NCI-H510A (cell line): ENCODE data around the gene SF3A2.
"Not testable (repeated sequence)": the region's sequence is repeated elsewhere in the genome, so short reads cannot be mapped to it uniquely, and the experiment has no call there.

Experiments used
- DNase-seq: peaks from one replicate; lab custom pipeline; 2025; lab: John Stamatoyannopoulos, UW

Gene SF3A2, protein sequence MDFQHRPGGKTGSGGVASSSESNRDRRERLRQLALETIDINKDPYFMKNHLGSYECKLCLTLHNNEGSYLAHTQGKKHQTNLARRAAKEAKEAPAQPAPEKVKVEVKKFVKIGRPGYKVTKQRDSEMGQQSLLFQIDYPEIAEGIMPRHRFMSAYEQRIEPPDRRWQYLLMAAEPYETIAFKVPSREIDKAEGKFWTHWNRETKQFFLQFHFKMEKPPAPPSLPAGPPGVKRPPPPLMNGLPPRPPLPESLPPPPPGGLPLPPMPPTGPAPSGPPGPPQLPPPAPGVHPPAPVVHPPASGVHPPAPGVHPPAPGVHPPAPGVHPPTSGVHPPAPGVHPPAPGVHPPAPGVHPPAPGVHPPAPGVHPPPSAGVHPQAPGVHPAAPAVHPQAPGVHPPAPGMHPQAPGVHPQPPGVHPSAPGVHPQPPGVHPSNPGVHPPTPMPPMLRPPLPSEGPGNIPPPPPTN

DNA sequence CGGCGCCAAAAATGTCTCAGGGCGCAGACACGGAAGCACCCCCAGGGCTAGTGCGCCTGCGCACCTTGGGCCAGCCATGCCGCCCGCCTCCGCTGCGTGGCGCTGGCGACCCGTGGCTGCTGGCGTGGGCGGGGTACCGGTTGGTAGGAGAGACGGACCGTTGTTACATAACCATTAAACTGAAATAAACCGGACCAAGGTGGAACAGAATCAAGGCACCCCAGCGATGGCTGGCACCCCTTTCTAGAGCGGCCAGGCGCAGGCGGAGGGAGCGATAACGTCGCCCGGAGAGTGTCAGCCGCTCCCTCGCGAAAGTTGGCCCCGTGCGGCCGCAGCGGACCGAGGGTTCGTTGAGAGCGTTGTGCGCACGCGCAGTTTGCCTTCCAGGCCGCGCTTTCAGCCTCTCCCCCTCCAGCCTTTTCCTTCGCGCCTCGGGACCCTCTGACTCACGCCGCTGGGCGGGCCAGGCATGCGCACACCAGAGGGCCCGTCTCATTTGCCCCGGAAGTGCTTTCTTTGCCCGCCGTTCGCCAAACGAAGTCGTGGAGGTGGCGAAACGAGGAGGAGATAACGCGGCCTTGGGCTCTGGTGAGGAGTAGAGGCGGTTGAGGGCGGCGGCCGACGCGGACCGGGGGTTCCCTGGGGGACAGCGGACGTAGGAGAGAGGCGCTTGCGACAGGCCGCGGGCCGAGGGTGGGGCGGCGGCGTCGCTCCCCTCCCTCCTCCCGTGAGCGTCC lies at the start of gene SF3A2, which contains the start of gene PLEKHJ1:
Gene SF3A2, plus strand, starts transcription at position 511 of the 737 bp plus-strand sequence. CDS start 6,595 bp downstream, outside the sequence.
Gene PLEKHJ1, minus strand, starts transcription at position 16 of the 737 bp plus-strand sequence. CDS start 81 bp downstream, outside the sequence.
- DNase-seq: peak; percentile 84

DNA sequence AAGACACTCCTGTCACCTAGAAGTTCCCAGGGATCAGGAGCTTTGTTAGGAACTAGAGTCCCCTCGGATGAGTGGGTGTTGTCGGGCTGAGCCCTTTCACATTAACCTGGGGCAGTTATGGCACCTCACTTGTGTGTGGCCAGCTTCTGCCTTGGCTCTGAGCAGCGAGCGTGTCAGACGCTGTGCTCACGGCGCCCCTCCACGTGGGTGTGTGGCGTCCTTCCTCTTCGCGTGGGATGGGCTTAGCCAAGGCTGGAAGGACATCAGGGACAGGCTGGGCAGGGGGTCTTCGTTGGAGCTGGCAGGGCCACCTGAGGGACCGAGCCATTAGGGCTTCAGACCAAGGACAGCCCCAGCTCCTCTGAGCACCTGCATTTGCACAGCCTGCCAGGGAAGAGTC lies 49.5 kb upstream of the SF3A2 start:
- DNase-seq: no peak

DNA sequence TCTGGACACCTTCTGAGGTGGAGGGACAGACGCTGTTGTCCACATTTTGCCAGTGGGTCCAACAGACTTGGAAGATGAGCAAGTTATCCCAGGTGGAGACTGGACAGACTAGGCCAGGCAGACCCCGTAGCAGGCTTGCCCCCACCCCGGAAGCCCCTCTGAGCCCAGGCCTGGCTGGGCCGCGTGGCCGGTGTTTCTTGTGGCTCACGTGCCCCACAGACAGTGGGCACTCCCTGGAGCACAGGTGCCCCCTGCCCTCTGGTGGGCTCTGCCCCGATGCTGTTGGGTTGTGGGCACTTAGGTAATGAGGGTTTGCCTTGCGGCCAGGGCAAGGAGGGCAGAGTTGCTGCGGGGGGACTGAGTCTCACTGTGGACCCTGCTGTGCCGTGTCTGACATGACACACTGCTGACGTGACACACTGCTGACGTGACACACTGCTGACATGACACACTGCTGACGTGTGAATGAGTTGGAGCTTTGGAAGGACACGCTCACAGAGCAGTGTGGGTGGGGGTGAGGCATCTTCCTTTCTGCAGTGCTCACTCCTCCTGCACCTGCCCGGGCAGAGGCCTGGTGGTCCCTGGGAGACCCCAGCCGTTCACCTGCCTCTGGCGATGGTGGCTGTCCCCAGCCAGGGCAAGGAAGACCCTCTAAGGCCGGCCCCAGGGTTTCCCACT lies 47.8 kb upstream of the SF3A2 start:
- DNase-seq: no peak

DNA sequence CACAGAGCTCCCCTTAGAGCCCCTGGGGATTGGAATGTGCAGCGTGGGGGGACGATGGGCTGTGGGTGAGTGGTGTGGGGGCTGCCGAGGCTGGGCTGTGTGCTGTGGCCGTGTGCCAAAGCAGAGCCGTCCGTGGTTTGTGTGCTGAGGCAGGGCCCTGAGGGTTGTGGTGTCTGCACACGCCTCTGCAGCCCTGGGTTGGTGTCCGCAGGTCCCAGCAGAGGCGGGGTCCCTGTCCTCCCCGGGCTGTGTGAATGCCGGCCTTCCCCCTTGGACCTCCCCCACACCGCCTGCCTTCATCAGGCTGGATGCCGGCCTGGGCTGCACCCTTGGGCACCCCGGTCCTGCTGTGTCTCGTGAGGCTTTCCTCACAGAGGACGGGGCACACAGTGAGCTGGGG lies 46.7 kb upstream of the SF3A2 start:
- DNase-seq: no peak

DNA sequence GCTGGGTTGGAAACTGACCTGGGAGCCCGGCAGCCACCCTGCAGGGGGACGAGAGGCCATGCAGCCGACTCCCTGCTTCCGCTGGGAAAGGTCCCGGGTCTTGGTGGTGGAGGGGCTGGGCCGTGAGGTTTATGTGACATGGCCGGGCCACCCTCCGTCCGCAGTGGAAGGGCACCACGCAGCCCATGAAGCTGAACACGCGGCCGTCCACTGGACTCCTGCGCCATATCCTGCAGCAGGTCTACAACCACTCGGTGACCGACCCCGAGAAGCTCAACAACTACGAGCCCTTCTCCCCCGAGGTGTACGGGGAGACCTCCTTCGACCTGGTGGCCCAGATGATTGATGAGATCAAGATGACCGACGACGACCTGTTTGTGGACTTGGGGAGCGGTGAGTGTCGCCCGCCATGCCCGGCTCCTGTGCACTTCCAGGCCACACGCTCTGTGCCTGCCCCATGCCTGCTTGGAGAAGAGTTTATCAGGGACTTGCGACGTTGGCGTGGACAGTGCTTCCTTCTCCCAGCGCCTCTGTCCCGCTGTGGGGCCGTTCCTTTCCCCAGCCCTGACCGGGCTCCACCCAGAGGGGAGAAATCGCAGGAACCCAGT lies 45.7 kb upstream of the SF3A2 start:
- DNase-seq: no peak

DNA sequence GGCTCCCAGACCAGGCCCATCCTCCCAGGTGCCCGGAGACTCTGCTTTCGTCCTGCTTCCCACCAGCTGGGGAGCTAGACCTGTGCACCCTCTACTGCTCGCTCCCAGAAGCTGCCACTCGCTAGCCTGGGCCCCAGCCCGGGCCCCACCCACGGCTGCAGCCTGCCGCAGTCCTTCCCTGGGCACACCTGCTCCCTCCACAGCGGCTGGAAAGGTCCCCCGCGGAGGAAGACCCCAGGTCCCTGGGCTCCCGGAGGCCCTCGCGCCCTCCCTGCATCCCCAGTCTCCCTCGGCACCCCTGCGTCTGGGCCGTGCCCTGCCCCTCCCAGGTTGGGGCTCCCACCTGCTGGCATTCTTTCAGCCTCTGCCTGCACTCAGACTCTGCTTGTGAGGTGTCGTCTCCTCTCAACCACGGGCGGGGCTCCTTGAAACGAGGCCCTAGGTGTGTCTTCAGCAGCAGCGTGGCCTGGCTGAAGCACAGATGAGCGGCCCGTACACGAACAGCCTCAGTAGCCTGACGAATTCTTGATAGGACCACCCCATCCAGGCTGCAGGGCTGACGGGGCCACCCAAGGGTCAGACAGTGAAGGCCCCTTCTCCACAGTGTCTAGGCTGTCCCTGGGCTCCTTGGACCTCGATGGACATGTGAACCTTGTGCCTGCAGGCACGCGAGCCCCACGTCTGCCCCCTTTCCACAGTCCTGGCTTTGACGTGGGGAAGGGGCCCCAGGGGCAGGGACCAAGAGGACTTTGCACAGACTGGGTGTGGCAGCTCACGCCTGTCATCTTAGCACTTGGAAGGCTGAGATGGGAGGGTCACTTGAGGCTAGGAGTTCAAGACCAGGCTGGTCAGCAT lies 44.9 kb upstream of the SF3A2 start:
- no peak for DNase-seq

DNA sequence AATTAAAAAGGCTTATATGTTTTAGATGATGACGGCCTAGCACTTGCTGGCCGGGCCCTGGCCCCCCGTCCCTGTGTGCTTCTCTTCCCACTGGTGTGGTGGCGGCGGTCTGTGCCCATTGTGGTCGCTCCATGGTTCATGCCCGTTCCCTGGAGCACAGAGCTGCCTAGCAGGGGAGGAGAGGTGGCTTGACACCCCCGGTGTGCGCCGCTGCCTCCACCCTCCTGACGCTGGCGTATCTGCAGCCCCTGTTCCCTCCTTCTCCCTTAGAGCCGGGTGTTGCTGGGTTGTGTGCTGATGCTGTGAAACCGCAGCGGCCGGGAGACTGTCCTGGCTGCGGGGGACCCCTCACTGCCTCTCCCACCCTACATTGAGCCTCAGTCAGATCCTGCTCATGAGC lies 43.8 kb upstream of the SF3A2 start:
- DNase-seq: no peak

DNA sequence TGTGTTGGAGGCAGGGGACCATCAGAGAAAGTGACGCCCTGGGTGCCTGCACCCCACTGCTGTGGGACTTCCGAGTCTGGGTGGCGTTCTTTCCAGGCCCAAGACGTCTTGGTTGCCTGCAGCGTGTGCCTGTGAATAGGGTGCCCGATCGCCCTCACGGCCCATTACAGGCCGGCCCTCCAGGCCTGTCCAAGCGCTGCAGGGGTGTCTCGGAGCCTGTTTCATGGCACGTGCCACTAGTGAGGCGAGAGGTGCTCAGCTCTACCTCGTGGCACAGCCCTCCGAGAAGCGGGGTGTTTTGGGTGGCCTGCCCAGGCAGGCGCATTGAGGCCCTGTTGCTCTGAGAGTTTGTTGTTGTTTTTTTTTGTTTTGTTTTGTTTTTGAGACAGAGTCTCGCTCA lies 42.8 kb upstream of the SF3A2 start:
- DNase-seq: no peak

DNA sequence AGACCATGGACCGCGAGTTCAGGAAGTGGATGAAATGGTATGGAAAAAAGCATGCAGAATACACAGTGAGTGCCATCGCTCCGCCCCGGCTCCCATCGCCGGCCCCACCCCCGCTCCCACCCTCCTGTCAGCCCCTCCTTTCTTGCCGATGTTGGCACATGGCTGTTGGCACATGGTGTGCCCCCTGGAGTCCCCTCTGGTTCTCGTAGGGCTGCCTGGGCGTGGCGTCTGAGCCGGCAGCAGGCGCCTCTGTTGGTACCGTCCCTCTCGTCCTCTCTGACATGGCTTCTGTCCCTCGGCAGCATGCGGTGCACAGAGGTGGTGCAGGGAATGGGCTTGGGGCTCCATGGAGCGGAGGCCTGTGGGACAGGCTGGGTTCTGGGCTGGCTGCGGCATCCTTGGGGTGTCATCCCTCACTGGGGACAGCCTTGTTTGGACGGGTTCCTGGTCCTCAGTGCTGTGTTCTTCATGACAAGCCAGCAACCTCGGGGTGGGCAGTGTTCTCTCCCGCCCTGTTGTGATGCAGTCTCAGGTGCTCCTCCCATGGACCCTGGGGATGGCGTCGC lies 42.0 kb upstream of the SF3A2 start:
- DNase-seq: no peak

DNA sequence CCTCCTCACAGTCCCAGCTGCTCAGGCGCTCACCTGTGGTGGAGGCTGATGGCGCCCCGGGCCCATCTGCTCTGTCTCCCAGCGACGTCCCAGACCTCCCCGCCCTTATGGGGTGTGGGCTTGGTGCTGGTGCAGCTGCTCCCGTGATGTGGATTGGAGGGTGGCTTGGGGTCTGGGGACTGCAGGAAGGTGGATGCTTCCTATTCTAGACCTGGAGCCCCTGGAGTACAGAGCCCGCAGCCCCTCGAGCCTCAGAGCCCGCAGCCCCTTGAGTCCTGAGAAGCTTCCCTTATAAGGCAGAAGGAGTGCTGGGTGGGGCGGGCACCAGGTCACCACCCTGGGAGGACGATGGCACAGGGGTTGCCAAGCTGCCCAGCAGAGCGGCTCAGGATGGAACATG lies 41.3 kb upstream of the SF3A2 start:
- DNase-seq: no peak

DNA sequence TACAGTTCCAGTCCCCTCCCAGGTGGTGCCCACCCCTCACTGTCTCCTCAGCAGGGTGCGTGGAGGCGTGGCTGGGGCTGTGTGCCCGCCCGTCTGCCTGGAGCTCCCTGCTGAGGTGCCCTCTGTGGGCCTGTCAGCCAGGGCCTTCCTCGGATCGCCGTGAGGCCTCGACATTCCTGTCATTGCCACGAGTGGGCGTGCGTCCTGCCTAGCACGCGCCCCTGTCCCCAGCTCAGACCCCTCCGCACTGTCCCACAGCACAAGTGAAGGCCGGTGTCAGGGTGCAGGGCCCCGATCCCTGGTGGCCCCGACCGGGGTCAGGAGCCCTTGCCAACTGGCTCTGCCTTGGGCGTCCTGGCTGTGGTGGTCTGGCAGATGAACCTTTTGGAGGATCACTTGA lies 40.7 kb upstream of the SF3A2 start:
- DNase-seq: no peak

DNA sequence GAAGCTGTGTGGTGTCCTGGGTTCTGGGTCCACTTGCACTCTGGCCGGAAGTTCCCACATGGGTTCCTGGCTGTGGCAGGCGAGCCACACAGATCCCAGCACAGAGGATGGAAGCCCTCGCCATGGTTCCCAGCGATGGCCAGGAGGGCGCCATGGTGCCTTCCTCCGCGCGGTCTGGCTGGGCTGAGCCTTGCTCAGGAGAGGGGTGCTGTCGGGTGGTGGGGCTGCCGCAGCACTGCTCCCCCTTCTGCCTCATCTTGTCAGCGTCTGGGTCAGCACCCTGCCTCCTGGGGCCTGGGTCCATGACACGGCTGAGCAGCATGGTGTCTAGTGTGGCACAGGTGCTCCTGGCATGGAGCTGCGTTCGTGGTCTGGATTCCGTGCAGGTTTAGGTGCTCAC lies 39.4 kb upstream of the SF3A2 start:
- DNase-seq: no peak

DNA sequence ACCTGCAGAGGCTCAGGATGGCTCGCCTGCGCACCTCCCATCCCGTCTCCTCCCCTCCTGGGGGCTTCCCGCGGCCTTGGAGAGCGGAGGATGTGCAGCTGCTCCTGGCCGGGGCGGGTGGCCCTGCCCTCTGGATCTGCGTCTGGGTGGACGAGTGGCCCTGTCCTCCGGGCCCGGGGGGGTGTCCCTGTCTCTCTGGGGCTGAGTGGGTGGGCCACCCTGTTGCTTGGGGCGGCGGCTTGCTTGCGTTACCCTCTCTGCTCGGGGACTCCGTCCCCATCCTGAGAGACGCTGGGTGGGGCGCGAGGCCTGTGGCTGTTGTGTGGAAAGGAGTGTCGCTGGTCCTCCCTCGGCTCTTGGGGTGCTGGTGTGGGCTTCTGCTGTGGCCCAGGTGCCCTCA lies 38.3 kb upstream of the SF3A2 start:
- no peak for DNase-seq

DNA sequence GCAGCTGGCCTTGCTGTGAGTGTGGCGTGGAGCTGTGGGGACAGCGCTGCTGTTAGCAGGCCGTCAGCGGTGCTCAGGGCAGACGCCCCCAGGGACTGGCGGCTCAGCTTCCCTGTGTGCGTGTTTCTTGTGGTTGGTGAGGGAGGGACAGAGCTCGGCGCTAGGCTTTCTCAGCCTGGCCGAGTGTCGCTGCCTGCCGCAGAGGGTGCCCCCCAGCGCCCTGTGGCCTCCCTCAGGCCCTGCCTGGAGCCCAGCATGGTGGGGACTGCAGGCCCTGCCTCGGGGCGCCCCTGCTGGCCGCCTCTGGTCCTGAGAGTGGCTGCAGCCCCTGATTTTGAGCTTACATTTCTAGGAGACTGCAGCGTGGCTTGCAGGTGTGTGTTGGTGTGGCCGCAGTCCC lies 37.4 kb upstream of the SF3A2 start:
- DNase-seq: no peak

DNA sequence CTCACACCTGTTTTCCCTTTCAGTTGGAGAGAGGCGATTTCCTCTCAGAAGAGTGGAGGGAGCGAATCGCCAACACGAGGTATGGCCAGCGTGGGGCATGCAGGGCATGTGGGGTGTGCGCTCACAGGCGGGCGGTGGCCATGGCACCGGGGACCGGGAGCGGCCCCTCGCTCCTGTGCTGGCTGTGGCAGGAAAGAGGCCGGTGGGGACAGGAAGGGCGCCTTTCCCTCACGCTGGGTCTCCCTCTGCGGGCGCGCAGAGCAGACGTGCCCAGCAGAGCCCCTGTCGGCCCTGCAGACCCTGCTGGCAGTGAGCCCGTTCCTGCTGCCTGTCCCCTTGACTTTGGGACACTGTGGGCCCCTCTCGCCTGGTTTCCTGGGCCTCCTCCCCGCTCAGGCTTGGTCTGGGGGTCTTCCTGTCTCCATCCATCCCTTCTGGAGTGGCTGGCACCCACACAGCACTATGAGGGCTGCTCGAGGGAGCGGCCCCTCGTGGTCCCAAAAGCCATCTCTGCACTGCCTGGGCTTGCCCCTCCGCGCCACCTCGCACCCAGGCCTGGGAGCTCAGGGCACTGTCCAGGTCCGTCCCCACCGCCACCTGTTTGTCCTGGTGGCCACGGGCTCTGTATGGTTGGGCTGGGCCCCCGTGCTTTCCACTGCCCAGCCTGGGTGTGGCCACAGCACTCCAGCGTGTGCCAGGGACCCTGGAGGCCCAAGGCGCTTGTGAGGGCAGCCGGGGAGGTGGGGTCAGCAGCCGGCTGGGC lies 36.6 kb upstream of the SF3A2 start:
- DNase-seq: no peak

DNA sequence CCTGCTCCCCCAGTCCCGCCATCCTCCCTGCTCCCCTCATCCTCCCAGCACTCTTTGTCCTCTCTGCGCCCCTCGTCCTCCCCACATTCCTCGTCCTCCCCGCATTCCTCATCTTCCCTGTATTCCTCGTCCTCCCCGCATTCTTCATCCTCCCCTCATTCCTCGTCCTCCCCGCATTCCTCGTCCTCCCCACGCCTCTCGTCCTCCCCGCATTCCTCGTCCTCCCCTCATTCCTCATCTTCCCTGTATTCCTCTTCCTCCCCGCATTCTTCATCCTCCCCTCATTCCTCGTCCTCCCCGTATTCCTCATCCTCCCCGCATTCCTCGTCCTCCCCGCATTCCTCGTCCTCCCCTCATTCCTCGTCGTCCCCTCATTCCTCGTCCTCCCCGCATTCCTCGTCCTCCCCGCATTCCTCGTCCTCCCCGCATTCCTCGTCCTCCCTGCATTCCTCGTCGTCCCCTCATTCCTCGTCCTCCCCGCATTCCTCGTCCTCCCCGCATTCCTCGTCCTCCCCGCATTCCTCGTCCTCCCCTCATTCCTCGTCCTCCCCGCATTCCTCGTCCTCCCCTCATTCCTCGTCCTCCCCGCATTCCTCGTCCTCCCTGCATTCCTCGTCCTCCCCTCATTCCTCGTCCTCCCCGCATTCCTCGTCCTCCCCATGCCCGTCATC lies 35.9 kb upstream of the SF3A2 start:
- not testable (repeated sequence) for DNase-seq

DNA sequence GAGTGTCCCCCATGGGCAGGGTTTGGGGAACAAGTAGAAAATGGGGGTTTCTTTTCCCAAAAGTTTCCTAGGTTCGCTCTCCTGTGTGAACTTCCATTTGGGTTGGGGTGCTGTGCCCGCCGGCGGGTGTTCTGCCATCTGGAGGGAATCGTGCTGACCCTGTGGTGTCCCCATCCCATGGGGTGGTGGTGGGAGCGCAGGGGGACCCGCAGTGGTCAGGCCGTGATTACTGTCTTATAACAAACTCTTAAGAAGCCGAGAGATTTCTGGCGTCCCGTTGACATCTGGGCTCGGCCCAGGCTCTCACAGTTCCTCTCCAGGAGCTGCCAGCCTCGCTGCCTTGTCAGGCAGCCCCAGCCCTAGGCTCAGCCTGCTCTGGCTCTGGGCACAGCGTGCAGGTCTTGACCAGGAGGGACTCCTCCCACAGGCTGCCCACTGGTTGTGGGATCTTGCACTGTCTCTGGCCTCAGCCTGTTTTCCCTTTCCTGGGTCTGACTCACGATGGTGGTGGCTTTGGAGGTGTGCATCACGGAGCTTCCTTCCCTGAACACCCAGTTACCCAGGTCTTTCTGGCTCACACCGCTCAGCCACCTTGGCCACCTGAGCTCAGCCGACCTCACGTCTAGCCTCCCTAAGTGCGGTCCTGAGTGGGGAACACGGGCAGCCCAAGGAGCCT lies 35.0 kb upstream of the SF3A2 start:
- DNase-seq: no peak

DNA sequence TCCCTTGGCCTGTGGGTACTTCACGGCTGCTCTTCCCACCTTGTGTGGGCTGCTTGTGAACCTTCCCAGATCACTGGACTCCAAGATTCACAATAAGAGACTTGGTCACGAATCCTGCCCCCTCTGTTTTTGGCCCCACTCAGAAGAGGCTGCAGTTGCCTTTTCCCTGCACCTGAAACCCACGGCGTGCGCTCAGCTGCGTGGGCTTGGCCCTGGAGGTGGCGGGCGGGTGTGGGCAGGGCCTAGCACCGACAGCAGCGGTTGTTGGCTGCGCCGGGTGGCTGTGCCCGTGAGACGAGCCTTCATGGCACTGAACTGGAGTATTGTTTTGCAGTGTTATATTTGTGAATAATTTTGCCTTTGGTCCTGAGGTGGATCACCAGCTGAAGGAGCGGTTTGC lies 34.3 kb upstream of the SF3A2 start:
- no peak for DNase-seq

DNA sequence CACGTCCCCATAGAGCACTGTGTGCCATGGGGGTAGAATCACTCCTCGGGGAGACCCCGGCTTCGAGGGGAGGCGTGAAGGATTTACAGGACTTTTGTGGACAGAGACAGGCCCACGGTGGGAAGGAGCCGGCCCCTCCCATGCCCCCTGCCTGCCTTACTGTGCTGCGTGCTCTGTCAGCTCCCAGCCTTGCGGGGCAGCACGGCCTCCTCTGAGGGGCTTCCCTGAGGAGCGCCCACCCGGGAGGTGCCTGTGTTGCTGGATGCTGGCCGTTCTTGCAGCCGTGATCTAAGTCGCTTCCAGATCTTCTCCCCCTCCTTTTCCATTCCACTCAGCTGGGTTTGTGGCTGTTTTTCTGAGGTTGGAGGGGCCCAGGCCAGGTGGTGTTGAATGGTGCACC lies 29.6 kb upstream of the SF3A2 start:
- no peak for DNase-seq
